Liver (tissue), 9 donors: Measurements from ENCODE around the gene KRTAP5-3. TPM values are rescaled to one million over a fixed set of nuclear protein-coding genes. Genes with fewer than 3 reads are reported as not detected.

Experiments
- DNase-seq: peaks from one replicate; pipeline ENCODE4 v3.0.0-alpha.2; 2017; ENCODE audit warnings: low spot score
- H3K27ac ChIP-seq, 2 donors: one replicate each; pipeline ENCODE4 v1.7.0; 2013; ENCODE audit warnings: inconsistent platforms in 2 of 2, low read length in 2 of 2, control low read depth in 1 of 2, low read depth in 1 of 2, mild to moderate bottlenecking in 1 of 2
- H3K27me3 ChIP-seq, 4 donors: one replicate each; pipeline versions ENCODE4 v1.6.1 to v1.7.0; 2013; ENCODE audit warnings: low read length in 3 of 4, inconsistent platforms in 1 of 4, mild to moderate bottlenecking in 1 of 4, moderate library complexity in 1 of 4; ENCODE audit not compliant: control insufficient read depth in 4 of 4, insufficient read depth in 4 of 4
- H3K36me3 ChIP-seq, 4 donors: one replicate each; pipeline versions ENCODE4 v1.6.1 to v1.7.0; 2013; ENCODE audit warnings: low read length in 3 of 4, mild to moderate bottlenecking in 3 of 4, low read depth in 1 of 4, moderate library complexity in 1 of 4; ENCODE audit not compliant: control insufficient read depth in 4 of 4, insufficient read depth in 3 of 4
- H3K4me1 ChIP-seq, 4 donors: one replicate each; pipeline versions ENCODE4 v1.6.1 to v1.7.0; 2013; ENCODE audit warnings: low read length in 3 of 4, mild to moderate bottlenecking in 3 of 4, moderate library complexity in 1 of 4; ENCODE audit not compliant: control insufficient read depth in 4 of 4, insufficient read depth in 4 of 4
- H3K4me3 ChIP-seq, 3 donors: one replicate each; pipeline versions ENCODE4 v1.6.1 to v1.7.0; 2013; ENCODE audit warnings: low read length in 3 of 3, control low read depth in 1 of 3, low read depth in 1 of 3, mild to moderate bottlenecking in 1 of 3
- H3K9ac ChIP-seq, 2 donors: one replicate each; pipeline ENCODE4 v1.7.0; 2013; ENCODE audit warnings: low read length in 2 of 2, mild to moderate bottlenecking in 2 of 2, moderate library complexity in 2 of 2, control low read depth in 1 of 2, low read depth in 1 of 2
- H3K9me3 ChIP-seq, 4 donors: one replicate each; pipeline versions ENCODE4 v1.6.1 to v1.7.0; 2013; ENCODE audit warnings: low read length in 3 of 4; ENCODE audit not compliant: control insufficient read depth in 4 of 4
- FOXA1 ChIP-seq: IDR thresholded peaks from 2 replicates; pipeline ENCODE4 v1.6.1; 2016; ENCODE audit warnings: antibody characterized with exemption
- FOXA2 ChIP-seq: IDR thresholded peaks from 2 replicates; pipeline ENCODE4 v1.6.1; 2016; ENCODE audit warnings: antibody characterized with exemption
- GABPA ChIP-seq, 2 donors: IDR thresholded peaks in 1 of 2; conservative IDR thresholded peaks in 1 of 2; 2 replicates each; pipeline ENCODE4 v1.6.1; 2016; ENCODE audit warnings: antibody characterized with exemption in 2 of 2, mild to moderate bottlenecking in 1 of 2, moderate library complexity in 1 of 2
- HNF4G ChIP-seq: IDR thresholded peaks from 2 replicates; pipeline ENCODE4 v1.6.1; 2016; ENCODE audit warnings: antibody characterized with exemption
- MAX ChIP-seq: IDR thresholded peaks from 2 replicates; pipeline ENCODE4 v1.6.1; 2016; ENCODE audit warnings: antibody characterized with exemption
- NR2F2 ChIP-seq: IDR thresholded peaks from 2 replicates; pipeline ENCODE4 v1.6.1; 2016; ENCODE audit warnings: antibody characterized with exemption
- RAD21 ChIP-seq, 2 donors: IDR thresholded peaks; 2 replicates each; pipeline ENCODE4 v1.6.1; 2016; ENCODE audit warnings: antibody characterized with exemption in 2 of 2, mild to moderate bottlenecking in 2 of 2
- TAF1 ChIP-seq: conservative IDR thresholded peaks from 2 replicates; pipeline ENCODE4 v1.6.1; 2016; ENCODE audit warnings: antibody characterized with exemption, mild to moderate bottlenecking
- WGBS: extraction: QIAGEN DNeasy Blood & Tissue Kit; methylation state at CpG from one replicate; pipeline ENCODE4 v1.1.7; 2013; 5-methylcytosine and 5-hydroxymethylcytosine counted together
- polyA plus RNA-seq, 2 donors: library from polyadenylated mRNA; stranded (reverse) in 1 of 2; unstranded in 1 of 2; fragments of 200-250 nt in 1 of 2; fragments of >200 nt in 1 of 2; fragmentation: Nextera tagmentation in 1 of 2; extraction: Ambion mirVana in 1 of 2; gene quantifications; one replicate each; pipeline versions ENCODE4 v1.2.1 to v1.2.3, GENCODE V29; 2013 to 2015
- total RNA-seq, 2 donors: library from RNA; depleted of rRNA; stranded (reverse); fragments of >200 nt; gene quantifications; one replicate each; pipeline ENCODE4 v1.2.3, GENCODE V29; 2014
- TF ChIP-seq, protein P1 (sequence below): IDR thresholded peaks from 2 replicates; pipeline ENCODE4 v1.6.1; 2016; ENCODE audit warnings: antibody characterized with exemption
- TF ChIP-seq, protein P2 (sequence below): IDR thresholded peaks from 2 replicates; pipeline ENCODE4 v1.6.1; 2016; ENCODE audit warnings: antibody characterized with exemption
- TF ChIP-seq, protein P3 (sequence below): fragments of 150-350 bp; IDR thresholded peaks from 2 replicates; pipeline ENCODE4 v1.5.1; 2017; ENCODE audit warnings: improper control_type of control experiment, low read depth, low read length; ENCODE audit not compliant: missing input control
- donor health status: healthy.
- donor health status: healthy.
- donor health status: healthy.
- donor health status: healthy.
- donor health status: healthy.

The KRTAP5-3 gene
- total and polyA plus RNA-seq, 4 donors = not detected

- TF ChIP-seq FOXA1 = no peak
These were observed 31.4 kb upstream of the KRTAP5-3 start (continued) for GRCh38 chr11:1639666-1640065.

- H3K27me3 ChIP-seq = peaks cover 0 to 4% (median under 1%) of the 10 kb centered on the region in 4 donors
These were observed 30.9 kb upstream of the KRTAP5-3 start for GRCh38 chr11:1639102-1639620.

GRCh38 chr11:1638344-1638743 is 30.1 kb upstream of the KRTAP5-3 start:
- Histone ChIP-seq H3K4me1 (no peaks in the 10 kb centered on the region), H3K4me3 (no peak overlapping the region), H3K27ac (no peak overlapping the region), H3K27me3 (peaks cover 0 to 4% (median 1%) of the 10 kb centered on the region in 4 donors), H3K9me3 (no peaks in the 10 kb centered on the region), H3K9ac (no peak overlapping the region), H3K36me3 (no peaks in the 10 kb centered on the region)
- no peak for DNase-seq
- WGBS = 63% methylated on average over 8 of the region's 8 CpGs
- TF ChIP-seq FOXA2 (no peak), MAX (no peak), HNF4G (no peak)

More at GRCh38 chr11:1639102-1639620, 30.9 kb upstream of the KRTAP5-3 start:
- TF ChIP-seq NR2F2 = no peak
- no peak for TF ChIP-seq GABPA (IDR thresholded peaks at IDR 0.05 in 1 of 2, conservative IDR thresholded peaks at IDR 0.05 in 1 of 2)
- TF ChIP-seq RAD21 (IDR thresholded peaks at IDR 0.05) = no peak
- no peak for TF ChIP-seq FOXA1
- DNase-seq = no peak
- H3K9me3 ChIP-seq = no peaks in the 10 kb centered on the region
- WGBS = 66% methylated on average over 18 of the region's 18 CpGs
- H3K4me1 ChIP-seq = no peaks in the 10 kb centered on the region
- H3K9ac ChIP-seq = no peak overlapping the region
- no peak overlapping the region for H3K27ac ChIP-seq
- no peak overlapping the region for H3K4me3 ChIP-seq
- H3K36me3 ChIP-seq = no peaks in the 10 kb centered on the region

GRCh38 chr11:1637628-1638027 is 29.4 kb upstream of the KRTAP5-3 start:
- H3K4me3 ChIP-seq = no peak overlapping the region
- no peak for DNase-seq
- TF ChIP-seq, protein P1, sequence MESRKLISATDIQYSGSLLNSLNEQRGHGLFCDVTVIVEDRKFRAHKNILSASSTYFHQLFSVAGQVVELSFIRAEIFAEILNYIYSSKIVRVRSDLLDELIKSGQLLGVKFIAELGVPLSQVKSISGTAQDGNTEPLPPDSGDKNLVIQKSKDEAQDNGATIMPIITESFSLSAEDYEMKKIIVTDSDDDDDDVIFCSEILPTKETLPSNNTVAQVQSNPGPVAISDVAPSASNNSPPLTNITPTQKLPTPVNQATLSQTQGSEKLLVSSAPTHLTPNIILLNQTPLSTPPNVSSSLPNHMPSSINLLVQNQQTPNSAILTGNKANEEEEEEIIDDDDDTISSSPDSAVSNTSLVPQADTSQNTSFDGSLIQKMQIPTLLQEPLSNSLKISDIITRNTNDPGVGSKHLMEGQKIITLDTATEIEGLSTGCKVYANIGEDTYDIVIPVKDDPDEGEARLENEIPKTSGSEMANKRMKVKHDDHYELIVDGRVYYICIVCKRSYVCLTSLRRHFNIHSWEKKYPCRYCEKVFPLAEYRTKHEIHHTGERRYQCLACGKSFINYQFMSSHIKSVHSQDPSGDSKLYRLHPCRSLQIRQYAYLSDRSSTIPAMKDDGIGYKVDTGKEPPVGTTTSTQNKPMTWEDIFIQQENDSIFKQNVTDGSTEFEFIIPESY = no peak
- TF ChIP-seq, protein P2, sequence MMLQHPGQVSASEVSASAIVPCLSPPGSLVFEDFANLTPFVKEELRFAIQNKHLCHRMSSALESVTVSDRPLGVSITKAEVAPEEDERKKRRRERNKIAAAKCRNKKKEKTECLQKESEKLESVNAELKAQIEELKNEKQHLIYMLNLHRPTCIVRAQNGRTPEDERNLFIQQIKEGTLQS = no peak
- TF ChIP-seq HNF4G (no peak), TAF1 (no peak)
- TF ChIP-seq, protein P3, sequence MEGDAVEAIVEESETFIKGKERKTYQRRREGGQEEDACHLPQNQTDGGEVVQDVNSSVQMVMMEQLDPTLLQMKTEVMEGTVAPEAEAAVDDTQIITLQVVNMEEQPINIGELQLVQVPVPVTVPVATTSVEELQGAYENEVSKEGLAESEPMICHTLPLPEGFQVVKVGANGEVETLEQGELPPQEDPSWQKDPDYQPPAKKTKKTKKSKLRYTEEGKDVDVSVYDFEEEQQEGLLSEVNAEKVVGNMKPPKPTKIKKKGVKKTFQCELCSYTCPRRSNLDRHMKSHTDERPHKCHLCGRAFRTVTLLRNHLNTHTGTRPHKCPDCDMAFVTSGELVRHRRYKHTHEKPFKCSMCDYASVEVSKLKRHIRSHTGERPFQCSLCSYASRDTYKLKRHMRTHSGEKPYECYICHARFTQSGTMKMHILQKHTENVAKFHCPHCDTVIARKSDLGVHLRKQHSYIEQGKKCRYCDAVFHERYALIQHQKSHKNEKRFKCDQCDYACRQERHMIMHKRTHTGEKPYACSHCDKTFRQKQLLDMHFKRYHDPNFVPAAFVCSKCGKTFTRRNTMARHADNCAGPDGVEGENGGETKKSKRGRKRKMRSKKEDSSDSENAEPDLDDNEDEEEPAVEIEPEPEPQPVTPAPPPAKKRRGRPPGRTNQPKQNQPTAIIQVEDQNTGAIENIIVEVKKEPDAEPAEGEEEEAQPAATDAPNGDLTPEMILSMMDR = no peak
- 91% methylated on average over 2 of the region's 2 CpGs for WGBS
- H3K27me3 ChIP-seq = peaks cover 0 to 4% (median 1%) of the 10 kb centered on the region in 4 donors
- H3K9me3 ChIP-seq = no peaks in the 10 kb centered on the region
- no peak overlapping the region for H3K9ac ChIP-seq
- H3K36me3 ChIP-seq = no peaks in the 10 kb centered on the region
- no peaks in the 10 kb centered on the region for H3K4me1 ChIP-seq
- H3K27ac ChIP-seq = no peak overlapping the region
